ENCODE results near the gene TDRD10. TPM values are rescaled to one million over a fixed set of nuclear protein-coding genes. Genes with fewer than 3 reads are reported as not detected.

Gene TDRD10
- total and polyA plus RNA-seq, 2 of the 4 experiments (the other 2 are of a cell fraction) = not detected

DNA sequence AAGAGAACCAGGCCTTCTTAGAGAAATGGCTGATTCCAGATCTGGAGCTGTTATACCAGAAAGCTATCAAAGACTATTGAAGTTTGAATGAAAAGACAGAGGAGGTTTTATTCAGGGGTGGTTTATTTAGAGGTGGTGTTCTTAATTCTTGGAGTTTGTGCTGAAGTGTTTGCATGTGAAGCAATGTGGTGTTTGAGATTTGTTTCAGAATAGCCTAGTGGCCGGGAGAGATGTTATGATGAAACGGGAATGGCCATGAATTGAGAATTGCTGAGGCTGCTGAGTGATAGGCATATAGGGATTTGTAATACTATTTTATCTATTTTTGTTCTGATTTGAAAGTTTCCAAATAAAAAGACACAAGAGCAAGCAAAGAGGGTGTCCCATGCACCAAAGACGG is 10.7 kb downstream of the TDRD10 start:
- Histone ChIP-seq H3K27me3 (ENCODE audit: control insufficient read depth, insufficient read depth, low read length) (peaks cover 47% of the 10 kb centered on the region), H4K91ac (ENCODE audit: insufficient read depth, low read depth, low read length) (no peak overlapping the region), H2AK5ac (ENCODE audit: low read depth, low read length) (no peak overlapping the region), H3K9ac (ENCODE audit: low read depth, low read length) (no peak overlapping the region), H3K27ac (ENCODE audit: insufficient read depth, low read length) (no peak overlapping the region), H3K9me3 (ENCODE audit: control insufficient read depth, insufficient read depth, low read length) (no peaks in the 10 kb centered on the region), H3K4me1 (ENCODE audit: control insufficient read depth, insufficient read depth, low read length) (no peaks in the 10 kb centered on the region), H3K4ac (ENCODE audit: low read depth, low read length) (no peak overlapping the region), H2BK5ac (ENCODE audit: low read depth, low read length, poor library complexity, severe bottlenecking) (no peak overlapping the region), H3K4me3 (ENCODE audit: insufficient read depth, low read depth, low read length) (no peak overlapping the region), H2BK15ac (ENCODE audit: low read depth, low read length) (no peak overlapping the region), H3K36me3 (ENCODE audit: control insufficient read depth, insufficient read depth, low read length) (no peaks in the 10 kb centered on the region), H4K8ac (ENCODE audit: low read depth in 2 of 2, low read length in 2 of 2) (no peak overlapping the region), H3K18ac (ENCODE audit: low read depth, low read length) (no peak overlapping the region), H2BK20ac (ENCODE audit: low read depth, low read length) (no peak overlapping the region), H2AK9ac (replicated peaks; ENCODE audit: low read depth, low read length, poor library complexity) (no peak overlapping the region), H4K5ac (ENCODE audit: low read depth, low read length) (no peak overlapping the region), H3K14ac (replicated peaks; ENCODE audit: low read depth, low read length) (no peak overlapping the region), H3K9me1 (ENCODE audit: insufficient read depth, low read length) (no peaks in the 10 kb centered on the region), H3K4me2 (ENCODE audit: low read depth, low read length) (no peak overlapping the region), H3K56ac (ENCODE audit: extremely low read depth, insufficient read depth, low read length) (no peak overlapping the region), H3K79me1 (ENCODE audit: low read depth in 1 of 2, low read length in 2 of 2) (no peaks in the 10 kb centered on the region), H2BK120ac (ENCODE audit: low read depth, low read length) (no peak overlapping the region), H4K20me1 (ENCODE audit: insufficient read depth, low read length) (no peaks in the 10 kb centered on the region; the same call in 1 of the 2 replicates), H2AFZ (replicated peaks; ENCODE audit: low read length, poor library complexity) (no peak overlapping the region), H3K23ac (ENCODE audit: low read depth, low read length) (no peak overlapping the region)
- DNase-seq (no peak), ATAC-seq (ENCODE audit: low read depth) (no peak)
- TF ChIP-seq CEBPB (IDR thresholded peaks at IDR 0.05; ENCODE audit: low read depth, low read length) (no peak), POLR2A (IDR thresholded peaks at IDR 0.05; ENCODE audit: low read depth, low read length) (no peak), SMC3 (IDR thresholded peaks at IDR 0.05; ENCODE audit: low read depth, low read length) (no peak), CHD1 (IDR thresholded peaks at IDR 0.05; ENCODE audit: low read depth, low read length) (no peak), RCOR1 (IDR thresholded peaks at IDR 0.05; ENCODE audit: insufficient replicate concordance, low read length) (no peak), BHLHE40 (IDR thresholded peaks at IDR 0.05; ENCODE audit: low read depth, low read length) (no peak), FOS (IDR thresholded peaks at IDR 0.05; ENCODE audit: low read depth, low read length) (no peak), NFE2L2 (IDR thresholded peaks at IDR 0.05; ENCODE audit: low read depth, low read length) (no peak), RFX5 (IDR thresholded peaks at IDR 0.05; ENCODE audit: low read depth, low read length) (no peak), RAD21 (IDR thresholded peaks at IDR 0.05; ENCODE audit: low read length) (no peak), MAZ (IDR thresholded peaks at IDR 0.05; ENCODE audit: borderline replicate concordance, low read depth, low read length) (no peak), MAFK (IDR thresholded peaks at IDR 0.05; ENCODE audit: low read depth, low read length) (no peak), MXI1 (IDR thresholded peaks at IDR 0.05; ENCODE audit: borderline replicate concordance, low read depth, low read length) (no peak)
- TF ChIP-seq, protein P1, sequence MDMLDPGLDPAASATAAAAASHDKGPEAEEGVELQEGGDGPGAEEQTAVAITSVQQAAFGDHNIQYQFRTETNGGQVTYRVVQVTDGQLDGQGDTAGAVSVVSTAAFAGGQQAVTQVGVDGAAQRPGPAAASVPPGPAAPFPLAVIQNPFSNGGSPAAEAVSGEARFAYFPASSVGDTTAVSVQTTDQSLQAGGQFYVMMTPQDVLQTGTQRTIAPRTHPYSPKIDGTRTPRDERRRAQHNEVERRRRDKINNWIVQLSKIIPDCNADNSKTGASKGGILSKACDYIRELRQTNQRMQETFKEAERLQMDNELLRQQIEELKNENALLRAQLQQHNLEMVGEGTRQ (IDR thresholded peaks at IDR 0.05; ENCODE audit: low read depth, low read length) = no peak
- TF ChIP-seq, protein P2, sequence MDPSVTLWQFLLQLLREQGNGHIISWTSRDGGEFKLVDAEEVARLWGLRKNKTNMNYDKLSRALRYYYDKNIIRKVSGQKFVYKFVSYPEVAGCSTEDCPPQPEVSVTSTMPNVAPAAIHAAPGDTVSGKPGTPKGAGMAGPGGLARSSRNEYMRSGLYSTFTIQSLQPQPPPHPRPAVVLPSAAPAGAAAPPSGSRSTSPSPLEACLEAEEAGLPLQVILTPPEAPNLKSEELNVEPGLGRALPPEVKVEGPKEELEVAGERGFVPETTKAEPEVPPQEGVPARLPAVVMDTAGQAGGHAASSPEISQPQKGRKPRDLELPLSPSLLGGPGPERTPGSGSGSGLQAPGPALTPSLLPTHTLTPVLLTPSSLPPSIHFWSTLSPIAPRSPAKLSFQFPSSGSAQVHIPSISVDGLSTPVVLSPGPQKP (IDR thresholded peaks at IDR 0.05; ENCODE audit: borderline replicate concordance, low read depth, low read length) = no peak
- TF ChIP-seq, protein P3, sequence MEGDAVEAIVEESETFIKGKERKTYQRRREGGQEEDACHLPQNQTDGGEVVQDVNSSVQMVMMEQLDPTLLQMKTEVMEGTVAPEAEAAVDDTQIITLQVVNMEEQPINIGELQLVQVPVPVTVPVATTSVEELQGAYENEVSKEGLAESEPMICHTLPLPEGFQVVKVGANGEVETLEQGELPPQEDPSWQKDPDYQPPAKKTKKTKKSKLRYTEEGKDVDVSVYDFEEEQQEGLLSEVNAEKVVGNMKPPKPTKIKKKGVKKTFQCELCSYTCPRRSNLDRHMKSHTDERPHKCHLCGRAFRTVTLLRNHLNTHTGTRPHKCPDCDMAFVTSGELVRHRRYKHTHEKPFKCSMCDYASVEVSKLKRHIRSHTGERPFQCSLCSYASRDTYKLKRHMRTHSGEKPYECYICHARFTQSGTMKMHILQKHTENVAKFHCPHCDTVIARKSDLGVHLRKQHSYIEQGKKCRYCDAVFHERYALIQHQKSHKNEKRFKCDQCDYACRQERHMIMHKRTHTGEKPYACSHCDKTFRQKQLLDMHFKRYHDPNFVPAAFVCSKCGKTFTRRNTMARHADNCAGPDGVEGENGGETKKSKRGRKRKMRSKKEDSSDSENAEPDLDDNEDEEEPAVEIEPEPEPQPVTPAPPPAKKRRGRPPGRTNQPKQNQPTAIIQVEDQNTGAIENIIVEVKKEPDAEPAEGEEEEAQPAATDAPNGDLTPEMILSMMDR (conservative IDR thresholded peaks at IDR 0.05; ENCODE audit: low read depth, low read length) = no peak
- no CpG with 5 or more reads among the region's 3 CpGs for WGBS, 2 experiments (ENCODE audit: extremely low coverage in 2 of 2, insufficient read length in 1 of 2)
- dilution Hi-C loops (cut with HindIII; ENCODE audit: low sequenced_read_pairs, unreplicated experiment) = no loop called here
- ChIA-PET CTCF (no interaction called here), POLR2A (ENCODE audit: unreplicated experiment) (no interaction called here)
- in situ Hi-C loops (cut with MboI; ENCODE audit: low sequenced_read_pairs) = no loop called here
- no TSS peak for BruUV-seq (replicated peaks)
- intact Hi-C loops (cut with micrococcal nuclease) = no loop called here

All from IMR-90 (cell line).